GM12891 (cell line): ENCODE measurements around the gene IMPACT.

ENCODE experiments used
- POLR2A ChIP-seq: IDR thresholded peaks from 2 replicates; pipeline ENCODE4 v1.6.1; 2011; ENCODE audit warnings: low read depth, low read length, control low read depth
- POLR2AphosphoS5 ChIP-seq: IDR thresholded peaks from 2 replicates; pipeline ENCODE4 v1.6.1; 2011; ENCODE audit warnings: low read depth, low read length, control low read depth
- TAF1 ChIP-seq: IDR thresholded peaks from 2 replicates; pipeline ENCODE4 v1.6.1; 2011; ENCODE audit warnings: low read depth, low read length, control low read depth

DNA sequence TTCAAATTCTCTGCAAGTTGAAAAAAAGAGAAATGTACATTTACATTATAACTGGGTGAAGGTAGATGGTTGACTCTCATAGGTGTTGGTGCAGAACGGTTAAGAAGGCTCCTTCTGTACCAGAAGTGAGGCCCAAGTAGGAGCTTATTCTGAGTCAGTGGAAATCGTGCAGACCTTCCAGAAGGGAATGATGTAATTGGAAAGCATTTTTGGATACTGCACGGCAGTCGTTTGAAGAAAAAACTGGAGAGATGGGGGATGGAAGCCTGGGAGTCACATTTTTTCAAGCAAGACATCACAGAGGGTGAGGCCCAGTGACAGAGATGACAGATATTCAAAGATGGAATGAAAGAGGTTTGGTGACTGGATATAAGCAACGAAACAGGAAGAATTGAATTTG is 73.3 kb downstream of the IMPACT start:
- no peak for TF ChIP-seq POLR2AphosphoS5
- TF ChIP-seq POLR2A = no peak
- no peak for TF ChIP-seq TAF1
